DMS79 treated with DMSO at 0.1 percent for 48 hours (cell line): ENCODE results near the gene MYH14.

Source experiments
- DNase-seq: peaks from one replicate; lab custom pipeline; 2025; lab: John Stamatoyannopoulos, UW

The MYH14 gene

DNA sequence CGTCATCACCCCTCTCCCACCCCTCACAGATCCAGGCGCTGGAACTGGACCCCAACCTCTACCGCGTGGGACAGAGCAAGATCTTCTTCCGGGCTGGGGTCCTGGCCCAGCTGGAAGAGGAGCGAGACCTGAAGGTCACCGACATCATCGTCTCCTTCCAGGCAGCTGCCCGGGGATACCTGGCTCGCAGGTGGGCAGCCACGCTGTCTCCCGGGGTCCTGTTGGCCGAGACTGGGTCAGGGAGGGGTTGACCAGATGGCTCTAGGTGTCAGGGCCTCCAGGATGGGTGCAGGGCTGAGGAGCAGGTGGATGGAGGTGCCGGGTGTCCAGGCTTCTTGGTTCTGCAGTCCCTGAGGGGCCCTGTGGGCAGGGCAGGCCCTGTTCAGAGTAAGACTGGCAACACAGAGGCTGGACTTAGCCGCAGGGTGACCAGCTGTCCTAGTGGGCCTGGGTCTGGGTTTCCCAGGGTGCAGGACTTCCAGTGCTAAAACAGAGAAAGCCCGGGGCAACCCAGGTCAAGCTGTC, 58.1 kb downstream of the MYH14 start:
- DNase-seq, result no peak

DNA sequence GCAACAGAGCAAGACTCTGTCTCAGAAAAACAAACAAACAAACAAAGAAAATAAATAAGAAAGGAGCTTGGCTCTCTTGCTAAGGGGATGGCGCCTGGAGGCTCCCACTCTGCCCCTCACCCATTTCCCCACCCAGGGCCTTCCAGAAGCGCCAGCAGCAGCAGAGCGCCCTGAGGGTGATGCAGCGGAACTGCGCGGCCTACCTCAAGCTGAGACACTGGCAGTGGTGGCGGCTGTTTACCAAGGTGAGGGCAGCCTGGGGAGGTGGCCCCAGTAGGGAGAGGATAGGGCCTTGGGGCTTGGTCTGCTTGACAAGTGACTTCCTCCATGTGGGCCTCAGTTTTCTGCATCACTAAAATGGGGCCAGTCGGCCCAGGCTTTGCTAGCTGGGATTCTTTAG, 59.8 kb downstream of the MYH14 start:
- no peak for DNase-seq

DNA sequence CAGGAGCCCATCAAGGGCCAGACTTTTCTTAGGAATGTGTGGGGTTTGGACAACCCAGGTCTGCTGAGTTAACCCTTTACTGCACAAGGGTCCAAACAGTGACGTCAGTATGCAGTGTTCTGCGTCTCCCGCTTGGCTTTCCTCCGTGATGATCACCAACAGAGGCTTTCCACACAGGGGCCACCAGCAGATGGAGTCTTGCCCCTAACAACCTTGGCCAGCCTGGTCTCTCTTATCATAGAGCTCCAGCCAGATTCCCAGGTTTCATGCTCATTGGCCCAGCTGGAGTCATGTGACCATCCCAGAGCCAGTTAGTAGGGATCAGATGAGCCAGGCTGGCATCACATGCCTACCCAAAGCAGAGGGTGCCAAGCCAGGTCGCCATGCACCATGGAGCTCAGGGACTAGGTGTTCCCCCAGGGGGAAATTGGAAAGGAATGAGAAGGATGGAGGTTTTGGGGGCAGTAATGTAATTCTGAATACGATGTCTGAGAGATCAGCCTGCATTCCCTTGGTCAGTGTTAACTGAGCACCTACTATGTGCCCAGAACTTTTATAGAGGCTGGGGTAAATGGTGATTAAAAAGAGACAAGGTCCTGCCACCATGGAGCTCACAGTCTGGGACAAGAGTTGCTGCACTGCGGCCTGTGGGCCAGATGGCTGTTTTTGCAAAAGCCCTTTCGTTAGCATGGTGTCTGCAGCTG, 61.2 kb downstream of the MYH14 start:
- DNase-seq, result no peak

DNA sequence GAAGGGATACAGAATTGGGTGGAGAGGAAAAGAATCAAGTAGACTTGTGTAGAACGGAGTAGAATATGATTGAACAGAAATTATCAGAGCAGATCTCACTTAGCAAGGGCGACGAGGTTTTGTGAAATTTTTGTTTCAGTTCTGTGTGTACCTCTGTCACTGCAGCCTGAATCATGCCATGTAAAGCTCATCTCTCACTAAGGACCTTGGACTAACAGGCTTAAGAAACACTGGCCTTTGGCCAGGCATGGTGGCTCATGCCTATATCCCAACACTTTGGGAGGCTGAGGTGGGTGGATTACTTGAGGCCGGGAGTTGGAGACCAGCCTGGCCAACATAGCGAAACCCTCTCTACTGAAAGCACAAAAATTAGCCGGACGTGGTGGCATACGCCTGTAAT, 62.6 kb downstream of the MYH14 start:
- no peak for DNase-seq

DNA sequence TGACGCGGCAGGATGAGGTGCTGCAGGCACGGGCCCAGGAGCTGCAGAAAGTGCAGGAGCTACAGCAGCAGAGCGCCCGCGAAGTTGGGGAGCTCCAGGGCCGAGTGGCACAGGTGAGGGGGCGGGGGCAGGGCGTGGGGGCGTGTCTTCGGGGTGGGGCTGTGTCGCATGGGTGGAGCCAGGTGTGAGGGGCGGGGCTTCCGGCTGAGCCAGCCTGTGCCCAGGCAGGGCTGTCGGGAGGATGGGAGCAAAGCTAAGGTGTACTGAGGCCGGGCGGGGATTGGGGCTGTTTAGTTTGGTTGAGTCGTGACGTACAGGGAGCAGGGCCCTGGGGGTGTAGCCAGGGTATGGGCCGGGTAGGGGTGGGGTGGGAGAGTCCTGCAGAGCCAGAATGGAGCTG, 63.5 kb downstream of the MYH14 start:
- DNase-seq, result no peak

DNA sequence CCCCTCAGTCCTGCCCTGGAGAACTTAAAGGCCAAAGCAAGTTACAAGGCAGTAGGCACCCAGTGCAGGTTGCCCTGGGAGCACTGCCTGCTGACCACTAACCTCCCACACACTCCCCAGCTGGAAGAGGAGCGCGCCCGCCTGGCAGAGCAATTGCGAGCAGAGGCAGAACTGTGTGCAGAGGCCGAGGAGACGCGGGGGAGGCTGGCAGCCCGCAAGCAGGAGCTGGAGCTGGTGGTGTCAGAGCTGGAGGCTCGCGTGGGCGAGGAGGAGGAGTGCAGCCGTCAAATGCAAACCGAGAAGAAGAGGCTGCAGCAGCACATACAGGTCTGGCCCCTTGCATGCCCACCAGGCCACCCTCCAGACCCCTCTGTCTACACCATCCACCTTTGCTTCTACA, 64.6 kb downstream of the MYH14 start:
- no peak for DNase-seq

DNA sequence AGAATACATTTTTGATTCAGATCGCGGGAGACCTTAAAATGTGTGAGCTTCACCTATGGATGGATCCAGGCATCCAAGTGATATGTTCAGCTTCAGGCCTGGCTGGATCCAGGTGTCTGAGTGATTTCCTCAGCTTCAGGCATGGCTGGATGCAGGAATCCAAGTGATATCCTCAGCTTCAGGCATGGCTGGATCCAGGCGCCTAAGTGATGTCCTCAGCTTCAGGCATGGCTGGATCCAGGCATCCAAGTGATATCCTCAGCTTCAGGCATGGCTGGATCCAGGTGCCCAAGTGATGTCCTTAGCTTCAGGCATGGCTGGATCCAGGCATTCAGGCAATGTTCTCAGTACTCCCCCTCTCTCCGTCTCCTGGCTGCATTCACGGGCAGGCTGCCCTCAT, 65.1 kb downstream of the MYH14 start:
- no peak for DNase-seq

DNA sequence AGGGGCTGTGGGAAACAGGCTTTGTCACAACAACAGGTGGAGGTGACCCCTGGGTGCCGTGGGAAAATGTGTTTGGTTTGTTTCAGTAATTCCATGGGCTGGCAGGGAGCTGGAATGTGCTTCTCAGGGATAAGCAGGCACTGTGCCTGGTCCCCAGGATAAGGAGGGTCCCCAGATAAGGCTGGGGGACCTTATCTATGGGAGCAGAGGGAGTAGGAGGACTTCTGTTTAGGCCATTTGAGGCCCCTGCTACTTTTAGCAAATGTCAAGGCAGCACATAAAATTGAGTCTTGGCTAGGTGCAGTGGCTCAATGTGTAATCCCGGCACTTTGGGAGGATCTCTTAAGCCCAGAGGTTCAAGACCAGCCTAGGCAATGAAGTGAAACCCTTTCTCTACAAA, 66.2 kb downstream of the MYH14 start:
- no peak for DNase-seq

DNA sequence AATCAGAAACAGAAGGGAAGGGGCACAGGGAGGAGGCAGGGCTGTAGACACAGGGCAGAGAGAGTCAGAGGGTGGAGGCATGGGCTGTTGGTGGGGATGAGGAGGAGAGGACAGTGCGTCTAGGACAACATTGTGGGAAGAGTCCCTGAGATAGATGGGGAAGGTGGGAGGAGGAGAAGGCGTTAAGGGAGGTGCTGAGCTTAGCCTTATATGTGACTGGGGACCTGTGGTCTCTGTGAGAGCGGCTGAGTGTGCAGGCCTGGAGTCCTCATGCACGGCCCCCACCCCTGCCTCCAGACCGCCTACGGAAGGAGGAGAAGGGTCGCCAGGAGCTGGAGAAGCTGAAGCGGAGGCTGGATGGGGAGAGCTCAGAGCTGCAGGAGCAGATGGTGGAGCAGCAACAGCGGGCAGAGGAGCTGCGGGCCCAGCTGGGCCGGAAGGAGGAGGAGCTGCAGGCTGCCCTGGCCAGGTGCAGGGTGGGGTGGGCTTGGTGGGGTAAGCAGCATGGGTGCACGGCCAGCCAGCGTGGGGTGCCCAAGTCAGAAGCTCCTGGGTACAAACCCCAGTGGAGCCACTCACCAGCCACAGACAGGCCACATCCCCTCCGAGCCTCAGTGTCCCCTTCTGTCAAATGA, 69.0 kb downstream of the MYH14 start:
- DNase-seq, result no peak

DNA sequence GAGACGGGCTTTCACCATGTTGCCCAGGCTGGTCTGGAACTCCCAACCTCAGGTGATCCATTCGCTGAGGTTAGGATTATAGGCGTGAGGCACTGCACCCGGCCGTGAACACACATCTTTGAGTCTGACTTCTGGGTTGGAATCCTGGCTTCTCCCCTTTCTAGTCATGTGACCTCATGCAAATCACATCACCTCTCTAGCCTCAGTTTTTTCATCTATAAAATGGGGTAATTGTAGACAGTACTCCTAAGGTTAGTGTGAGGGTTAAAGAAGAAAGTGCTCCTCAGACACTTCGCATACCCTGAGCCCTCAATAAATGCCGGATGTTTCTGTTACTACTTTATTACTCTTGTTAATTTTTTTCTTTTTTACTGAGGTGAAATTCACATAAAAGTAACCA, 70.4 kb downstream of the MYH14 start:
- no peak for DNase-seq

DNA sequence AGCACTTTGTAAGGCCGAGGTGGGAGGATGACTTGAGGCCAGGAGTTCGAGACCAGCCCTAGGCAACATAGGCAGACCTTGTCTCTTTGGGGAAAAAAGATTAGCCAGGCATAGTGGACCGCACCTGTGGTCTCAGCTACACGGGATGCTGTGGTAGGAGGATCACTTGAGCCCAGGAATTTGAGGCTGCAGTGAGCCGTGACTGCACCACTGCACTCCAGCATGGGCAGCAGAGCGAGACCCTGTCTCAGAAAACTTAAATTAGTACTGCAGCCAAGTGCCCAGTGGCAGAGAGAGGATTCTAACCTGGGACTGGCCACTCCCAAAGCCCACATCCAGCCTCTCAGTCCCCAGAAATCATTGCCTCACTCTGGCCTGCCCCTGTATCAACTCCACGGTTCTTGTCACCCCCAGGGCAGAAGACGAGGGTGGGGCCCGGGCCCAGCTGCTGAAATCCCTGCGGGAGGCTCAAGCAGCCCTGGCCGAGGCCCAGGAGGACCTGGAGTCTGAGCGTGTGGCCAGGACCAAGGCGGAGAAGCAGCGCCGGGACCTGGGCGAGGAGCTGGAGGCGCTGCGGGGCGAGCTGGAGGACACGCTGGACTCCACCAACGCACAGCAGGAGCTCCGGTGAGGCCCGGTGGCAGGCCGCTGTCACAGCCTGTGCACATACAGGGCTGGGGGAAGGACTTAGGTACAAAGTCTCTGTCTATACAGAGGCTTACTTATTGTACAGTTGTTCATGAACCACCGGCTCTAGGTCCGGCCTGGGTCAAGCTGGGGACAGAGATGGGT, 72.4 kb downstream of the MYH14 start:
- DNase-seq, result no peak

DNA sequence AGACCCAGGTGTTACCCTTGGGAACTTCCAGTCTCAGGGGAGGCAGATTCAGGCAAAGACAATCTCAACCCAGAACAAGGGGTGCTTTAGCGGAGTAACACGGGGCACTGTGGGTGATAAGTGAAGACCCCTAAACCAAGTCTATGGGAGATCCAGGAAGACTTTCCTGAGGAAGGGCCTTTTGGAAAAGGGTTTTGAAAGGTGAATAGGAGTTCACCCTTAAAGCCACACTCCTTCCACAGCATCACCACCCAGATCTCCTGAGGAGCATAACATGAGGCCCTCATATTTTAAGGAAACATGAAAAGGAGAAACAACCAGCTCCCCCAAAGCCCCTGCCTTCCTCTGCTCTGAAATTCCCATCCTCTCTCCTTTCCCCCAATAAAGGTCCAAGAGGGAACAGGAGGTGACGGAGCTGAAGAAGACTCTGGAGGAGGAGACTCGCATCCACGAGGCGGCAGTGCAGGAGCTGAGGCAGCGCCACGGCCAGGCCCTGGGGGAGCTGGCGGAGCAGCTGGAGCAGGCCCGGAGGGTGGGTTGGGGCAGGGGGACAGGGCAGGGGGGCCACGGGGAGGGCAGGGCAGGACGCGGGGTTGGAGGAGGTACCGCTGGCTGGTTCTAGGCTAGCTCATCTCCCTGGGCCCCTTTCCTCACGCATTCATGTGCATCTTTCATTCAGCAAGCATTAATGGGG, 73.1 kb downstream of the MYH14 start:
- no peak for DNase-seq

DNA sequence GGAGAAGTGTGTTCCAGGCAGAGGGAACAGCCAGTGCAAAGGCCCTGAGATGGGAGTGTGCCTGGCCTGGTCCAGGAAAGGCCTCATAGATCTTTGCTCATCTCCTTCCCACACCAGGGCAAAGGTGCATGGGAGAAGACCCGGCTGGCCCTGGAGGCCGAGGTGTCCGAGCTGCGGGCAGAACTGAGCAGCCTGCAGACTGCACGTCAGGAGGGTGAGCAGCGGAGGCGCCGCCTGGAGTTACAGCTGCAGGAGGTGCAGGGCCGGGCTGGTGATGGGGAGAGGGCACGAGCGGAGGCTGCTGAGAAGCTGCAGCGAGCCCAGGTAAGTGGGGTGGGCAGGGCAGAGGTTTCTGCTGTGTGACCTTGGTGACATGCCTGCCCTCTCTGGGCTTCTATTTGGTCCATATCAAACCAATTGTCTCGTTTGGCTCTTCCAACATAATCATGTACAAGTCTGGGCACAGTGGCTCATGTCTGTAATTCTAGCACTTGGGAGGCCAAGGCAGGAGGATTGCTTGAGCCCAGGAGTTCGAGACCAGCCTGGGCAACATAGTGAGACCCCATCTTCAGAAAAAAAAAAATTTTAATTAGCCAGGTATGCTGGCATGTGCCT, 74.7 kb downstream of the MYH14 start:
- DNase-seq, result no peak

DNA sequence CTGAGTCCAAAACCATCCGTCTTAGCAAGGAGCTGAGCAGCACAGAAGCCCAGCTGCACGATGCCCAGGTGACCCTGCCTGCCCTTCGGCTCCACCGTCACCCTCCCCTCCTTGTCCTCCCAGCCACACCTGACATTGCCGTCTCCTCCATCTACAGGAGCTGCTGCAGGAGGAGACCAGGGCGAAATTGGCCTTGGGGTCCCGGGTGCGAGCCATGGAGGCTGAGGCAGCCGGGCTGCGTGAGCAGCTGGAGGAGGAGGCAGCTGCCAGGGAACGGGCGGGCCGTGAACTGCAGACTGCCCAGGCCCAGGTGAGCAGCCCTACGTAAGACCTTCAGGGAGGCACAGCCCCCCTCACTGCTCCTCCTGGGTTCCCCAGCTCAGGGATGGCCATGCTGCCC, 76.7 kb downstream of the MYH14 start:
- DNase-seq, result no peak

DNA sequence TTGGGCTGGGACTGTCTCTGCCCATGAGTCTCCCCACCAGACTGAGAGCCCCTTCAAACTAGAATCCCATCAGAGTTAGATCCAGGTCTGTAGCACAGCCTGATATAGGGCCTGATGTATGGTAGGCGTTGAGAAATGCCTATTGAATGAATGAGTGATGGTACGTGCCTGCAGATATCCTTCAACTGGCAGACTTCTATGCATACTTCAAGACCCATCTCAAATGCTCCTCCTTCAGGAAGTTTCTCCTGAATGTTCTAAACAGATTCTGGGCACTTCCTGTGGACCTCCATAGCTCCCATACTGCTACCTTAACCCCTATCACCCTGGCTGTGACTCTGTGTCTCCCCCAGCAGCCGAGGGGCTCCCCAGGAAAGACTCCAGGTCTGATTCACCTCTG, 77.6 kb downstream of the MYH14 start:
- no peak for DNase-seq

DNA sequence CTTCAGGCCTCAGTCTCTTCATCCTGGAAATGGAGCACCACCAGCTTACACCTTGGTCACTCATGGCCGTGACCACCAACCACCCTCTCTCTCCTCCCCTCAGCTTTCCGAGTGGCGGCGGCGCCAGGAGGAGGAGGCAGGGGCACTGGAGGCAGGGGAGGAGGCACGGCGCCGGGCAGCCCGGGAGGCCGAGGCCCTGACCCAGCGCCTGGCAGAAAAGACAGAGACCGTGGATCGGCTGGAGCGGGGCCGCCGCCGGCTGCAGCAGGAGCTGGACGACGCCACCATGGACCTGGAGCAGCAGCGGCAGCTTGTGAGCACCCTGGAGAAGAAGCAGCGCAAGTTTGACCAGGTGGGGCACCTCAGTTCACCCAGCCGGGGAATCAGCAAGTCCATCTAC, 78.1 kb downstream of the MYH14 start:
- DNase-seq, result no peak

DNA sequence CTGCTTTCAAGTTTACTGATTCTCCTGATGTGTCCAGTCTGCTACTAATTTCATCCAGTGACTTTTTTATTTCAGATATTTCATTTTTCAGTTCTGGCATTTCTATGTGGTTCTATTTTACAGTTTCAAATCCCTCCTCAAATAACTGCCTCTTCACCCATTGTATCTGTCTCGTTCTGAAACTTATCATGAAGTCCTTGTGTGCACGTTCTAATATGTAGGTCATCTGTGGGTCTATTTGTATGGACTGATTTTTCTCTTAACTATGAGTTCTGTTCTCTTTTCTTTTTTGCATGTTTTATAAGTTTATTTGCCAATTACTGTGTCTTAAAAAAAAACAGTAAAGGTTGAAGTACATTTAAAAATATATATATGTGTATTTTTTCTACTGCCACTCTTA, 82.4 kb downstream of the MYH14 start:
- no peak for DNase-seq

DNA sequence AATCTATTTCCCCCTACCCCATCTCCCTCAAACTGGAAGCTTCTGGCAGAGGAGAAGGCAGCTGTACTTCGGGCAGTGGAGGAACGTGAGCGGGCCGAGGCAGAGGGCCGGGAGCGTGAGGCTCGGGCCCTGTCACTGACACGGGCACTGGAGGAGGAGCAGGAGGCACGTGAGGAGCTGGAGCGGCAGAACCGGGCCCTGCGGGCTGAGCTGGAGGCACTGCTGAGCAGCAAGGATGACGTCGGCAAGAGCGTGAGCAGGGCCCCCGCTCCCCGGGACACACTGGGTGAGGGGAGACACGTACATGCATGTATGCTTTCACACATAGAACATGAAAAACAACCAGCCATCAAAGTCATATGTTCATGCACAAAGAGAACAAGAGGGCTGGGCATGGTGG, 83.0 kb downstream of the MYH14 start:
- DNase-seq, result no peak

DNA sequence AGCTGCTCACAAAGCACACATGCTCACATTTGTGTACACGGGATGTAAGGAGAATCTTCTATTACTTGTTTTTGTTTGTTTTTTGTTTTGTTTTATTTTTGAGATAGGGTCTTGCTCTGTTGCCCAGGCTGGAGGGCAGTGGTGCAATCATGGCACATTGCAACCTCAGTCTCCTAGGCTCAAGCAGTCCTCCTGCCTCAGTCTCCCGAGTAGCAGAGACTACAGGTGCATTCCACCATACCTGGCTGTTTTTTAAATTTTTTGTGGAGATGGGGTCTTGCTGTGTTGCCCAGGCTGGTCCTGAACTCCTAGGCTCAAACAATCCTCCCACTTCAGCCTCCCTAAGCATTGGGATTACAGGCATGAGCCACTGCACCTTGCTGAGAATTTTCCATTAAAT, 83.9 kb downstream of the MYH14 start:
- DNase-seq, result no peak

DNA sequence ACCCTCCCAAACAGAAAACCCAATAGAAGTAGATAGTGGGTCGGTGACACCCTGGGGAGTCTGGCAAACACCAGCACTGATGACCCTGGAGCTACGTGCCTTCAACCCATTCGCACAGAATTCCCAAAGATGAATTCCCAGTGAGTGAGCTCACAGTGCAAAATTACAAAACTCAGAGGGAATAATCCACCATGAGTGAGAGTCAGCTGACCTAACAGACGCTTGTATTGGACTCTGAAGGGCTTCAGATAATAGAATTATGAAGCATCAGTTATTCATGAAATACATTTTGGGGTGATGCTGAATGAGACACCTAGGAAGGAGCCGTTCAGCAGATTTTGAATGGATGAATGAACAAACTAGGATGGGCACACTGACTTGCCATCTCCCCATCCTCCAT, 85.5 kb downstream of the MYH14 start:
- no peak for DNase-seq

DNA sequence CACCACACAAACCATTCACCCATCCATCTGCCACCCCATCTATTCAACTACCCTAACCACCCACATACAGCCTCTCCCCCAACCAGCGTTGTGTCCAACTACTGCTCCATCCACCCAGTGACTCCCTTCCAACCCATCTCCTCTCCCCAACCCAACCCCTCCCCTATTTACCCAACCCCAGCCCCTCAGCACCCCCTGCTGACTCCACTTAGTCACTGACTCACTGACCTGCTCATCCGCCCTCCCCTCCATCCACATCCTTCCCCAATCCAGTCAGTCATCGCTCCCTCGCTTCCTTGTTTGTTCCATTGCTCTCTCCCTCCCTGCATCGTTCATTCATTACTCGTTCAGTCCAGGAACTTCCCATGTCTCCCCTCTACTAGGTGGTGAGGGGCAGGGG, 86.6 kb downstream of the MYH14 start:
- DNase-seq, result no peak

DNA sequence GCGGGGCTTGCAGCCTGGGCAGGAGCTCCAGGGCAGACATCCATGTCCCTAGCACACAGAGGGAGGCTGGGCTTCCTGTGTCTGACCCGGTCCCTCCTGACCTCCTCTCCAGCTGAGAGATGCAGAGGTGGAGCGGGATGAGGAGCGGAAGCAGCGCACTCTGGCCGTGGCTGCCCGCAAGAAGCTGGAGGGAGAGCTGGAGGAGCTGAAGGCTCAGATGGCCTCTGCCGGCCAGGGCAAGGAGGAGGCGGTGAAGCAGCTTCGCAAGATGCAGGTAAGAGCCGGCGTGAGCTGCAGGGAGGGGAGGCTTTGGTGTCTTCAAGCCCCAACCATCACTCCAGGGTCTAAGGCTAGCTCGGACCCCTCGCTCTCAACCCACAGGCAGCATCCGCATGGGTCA, 87.4 kb downstream of the MYH14 start:
- DNase-seq, result no peak
